Measurements from ENCODE around the gene KDELR3. TPM values are rescaled to one million over a fixed set of nuclear protein-coding genes. Genes with fewer than 3 reads are reported as not detected.

KDELR3 gene
- total and polyA plus RNA-seq, 2 of the 8 experiments (the other 6 are each of a cell fraction or from before 2014, with no cell fraction given), result 7.9 to 13.0 TPM

- no peaks in the 10 kb centered on the region for H3K36me3 ChIP-seq (ENCODE audit: control insufficient read depth in 2 of 4, insufficient read depth in 4 of 4, low read length in 3 of 4)
- H2BK15ac ChIP-seq (ENCODE audit: low read length), result no peak overlapping the region; the same call in 1 of the 2 replicates
- H4K91ac ChIP-seq (replicated peaks; ENCODE audit: insufficient read length, low read length), result no peak overlapping the region
- H3K9ac ChIP-seq (replicated peaks in 1 of 4; ENCODE audit: extremely low read depth in 1 of 4, low read depth in 3 of 4, low read length in 3 of 4), result no peak overlapping the region; a peak in 2 of 7 replicates
- no peaks in the 10 kb centered on the region for H3K9me3 ChIP-seq (ENCODE audit: insufficient read depth in 2 of 2, low read depth in 1 of 2, low read length in 1 of 2)
- no peak overlapping the region for H2AK5ac ChIP-seq (ENCODE audit: low read depth, low read length)
- H3K27me3 ChIP-seq (replicated peaks in 1 of 4; ENCODE audit: control insufficient read depth in 3 of 4, extremely low read depth in 1 of 4, insufficient read depth in 3 of 4, low read length in 3 of 4), result no peaks in the 10 kb centered on the region
- ChIA-PET POLR2A (ENCODE audit: partially characterized antibody) (interaction anchor here (0.7 to 2.7 kb wide), 6 partner anchors 10 to 65 kb away, joined by 3 to 9 read pairs (median 3); no protein-coding TSS in a partner anchor), CTCF (ENCODE audit: partially characterized antibody) (interaction anchor here (0.6 to 2.8 kb wide), 7 partner anchors 8 to 1140 kb away, joined by 3 to 14 read pairs (median 3); no protein-coding TSS in a partner anchor)
- H3K23me2 ChIP-seq (ENCODE audit: low read depth, low read length), result 0 out of 2 replicates have a peak, but pooled peaks cover 3% of the 10 kb centered on the region
- H4K20me1 ChIP-seq (replicated peaks in 1 of 2; ENCODE audit: control insufficient read depth in 1 of 2, insufficient read depth in 2 of 2, low read length in 2 of 2), result no peaks in the 10 kb centered on the region
- no peak overlapping the region for H3K56ac ChIP-seq (replicated peaks; ENCODE audit: insufficient read length, low read depth, low read length)
- H3K79me2 ChIP-seq (ENCODE audit: control insufficient read depth in 1 of 2, insufficient read depth in 2 of 2, low read length in 2 of 2), result no peaks in the 10 kb centered on the region
- H3K14ac ChIP-seq (ENCODE audit: insufficient read length), result no peak overlapping the region
- no peak overlapping the region for H4K5ac ChIP-seq (ENCODE audit: insufficient read length, low read depth, low read length)
- no peaks in the 10 kb centered on the region for H3K79me1 ChIP-seq (ENCODE audit: low read depth, low read length)
- H3K18ac ChIP-seq (ENCODE audit: extremely low read depth, low read length), result peak overlapping the region; percentile 62; the same call in 1 of the 2 replicates
- H2BK12ac ChIP-seq (ENCODE audit: low read depth, low read length), result 0 out of 2 replicates have a peak overlapping the region, but pooled peaks have one; percentile 55
- H2BK20ac ChIP-seq (ENCODE audit: low read length), result no peak overlapping the region
- no peak overlapping the region for H3K27ac ChIP-seq (ENCODE audit: low read depth, low read length)
- peaks cover 3 to 33% (median 12%) of the 10 kb centered on the region in 4 experiments; a peak in 6 of 7 replicates for H3K4me1 ChIP-seq (replicated peaks in 1 of 4; ENCODE audit: control insufficient read depth in 3 of 4, insufficient read depth in 4 of 4, low read length in 3 of 4)
- TF ChIP-seq SP1 (IDR thresholded peaks at IDR 0.05; ENCODE audit: low read depth, low read length) (no peak), ZNF274 (IDR thresholded peaks at IDR 0.05; ENCODE audit: borderline replicate concordance, extremely low read depth, low read length) (no peak), CTCF (IDR thresholded peaks at IDR 0.05; ENCODE audit: control extremely low read depth in 1 of 3, insufficient read depth in 1 of 3, low read depth in 1 of 3, low read length in 3 of 3) (no peak), POU5F1 (IDR thresholded peaks at IDR 0.05; ENCODE audit: low read depth, low read length) (no peak)
- no peak overlapping the region for H2AFZ ChIP-seq (ENCODE audit: low read length)
- H3K4ac ChIP-seq (replicated peaks; ENCODE audit: insufficient read length, low read depth, low read length), result no peak overlapping the region
- H4K8ac ChIP-seq (ENCODE audit: extremely low read depth, insufficient read depth, low read length), result no peak overlapping the region
- 96% methylated on average over 8 of the region's 8 CpGs; no CpG with 5 or more reads in 1 of the 2 experiments for WGBS, 2 experiments (ENCODE audit: extremely low coverage in 1 of 2, insufficient coverage in 1 of 2, insufficient read length in 1 of 2, insufficient replicate concordance in 2 of 2, low coverage in 1 of 2, low lambda C conversion rate in 2 of 2, missing lambda C conversion rate in 1 of 2)
- FAIRE-seq, result no peak
- H2BK120ac ChIP-seq (replicated peaks; ENCODE audit: low read depth, low read length), result no peak overlapping the region
- H2BK5ac ChIP-seq (ENCODE audit: low read depth, low read length), result 0 out of 2 replicates have a peak overlapping the region, but pooled peaks have one; percentile 13
- no peak overlapping the region for H3K4me2 ChIP-seq (ENCODE audit: insufficient read depth in 1 of 2, low read depth in 2 of 2, low read length in 2 of 2)
- H3K4me3 ChIP-seq (ENCODE audit: extremely low read depth in 1 of 4, insufficient read depth in 2 of 4, low read depth in 3 of 4, low read length in 4 of 4), result no peak overlapping the region
- no peak overlapping the region for H3K23ac ChIP-seq (ENCODE audit: insufficient read length)
- DNase-seq (ENCODE audit: low read depth in 1 of 2, low spot score in 2 of 2), result no peak
Observed at GRCh38 chr22:38419858-38420160, 48.1 kb upstream of the KDELR3 start.
